H1 (cell line): ENCODE results near the gene ARF6. TPM values are rescaled to one million over a fixed set of nuclear protein-coding genes. Genes with fewer than 3 reads are reported as not detected.

Source experiments
- CTCF ChIA-PET: fragments of 300-600 bp; sonication (Branson Sonifier 250); formaldehyde crosslinking; loops from one replicate; lab custom pipeline; 2021; ENCODE audit not compliant: partially characterized antibody; lab: Charles Lee
- POLR2A ChIA-PET: fragments of 300-600 bp; sonication (Branson Sonifier 250); formaldehyde crosslinking; loops from one replicate; lab custom pipeline; 2021; ENCODE audit warnings: inconsistent platforms; ENCODE audit not compliant: partially characterized antibody; lab: Charles Lee
- DNase-seq, 2 experiments: peaks; one replicate each; pipeline versions ENCODE4 v3.0.0 to v3.0.0-alpha.2; 2010 to 2022; ENCODE audit warnings: low spot score in 2 of 2, low read depth in 1 of 2, mixed read lengths in 1 of 2
- FAIRE-seq: peaks from 2 replicates; lab custom pipeline; 2011; peaks lifted over from hg19 to GRCh38; lab: Jason Lieb, UNC
- H2AFZ ChIP-seq: 2 replicates; pipeline ENCODE4 v1.8.1; 2012; ENCODE audit warnings: low read length, inconsistent platforms
- H2AK5ac ChIP-seq: 2 replicates; pipeline ENCODE4 v1.6.1; 2013; ENCODE audit warnings: low read depth, low read length
- H2BK120ac ChIP-seq: replicated peaks from 2 replicates; pipeline ENCODE3; 2013; ENCODE audit warnings: low read depth, low read length, inconsistent platforms
- H2BK12ac ChIP-seq: 2 replicates; pipeline ENCODE4 v1.6.1; 2013; ENCODE audit warnings: low read depth, low read length
- H2BK15ac ChIP-seq: 2 replicates; pipeline ENCODE4 v1.6.1; 2013; ENCODE audit warnings: low read length
- H2BK20ac ChIP-seq: 2 replicates; pipeline ENCODE4 v1.6.1; 2013; ENCODE audit warnings: low read length
- H2BK5ac ChIP-seq: 2 replicates; pipeline ENCODE4 v1.6.1; 2013; ENCODE audit warnings: low read depth, low read length
- H3K14ac ChIP-seq: 2 replicates; pipeline ENCODE4 v1.6.1; 2013; ENCODE audit warnings: inconsistent platforms; ENCODE audit not compliant: insufficient read length
- H3K18ac ChIP-seq: 2 replicates; pipeline ENCODE4 v1.6.1; 2013; ENCODE audit warnings: low read length; ENCODE audit errors: extremely low read depth
- H3K23ac ChIP-seq: 2 replicates; pipeline ENCODE4 v1.6.1; 2013; ENCODE audit warnings: inconsistent platforms; ENCODE audit not compliant: insufficient read length
- H3K23me2 ChIP-seq: 2 replicates; pipeline ENCODE4 v1.6.1; 2013; ENCODE audit warnings: low read depth, low read length
- H3K27ac ChIP-seq: 2 replicates; pipeline ENCODE4 v1.6.1; 2011; ENCODE audit warnings: low read depth, low read length, inconsistent platforms
- H3K27me3 ChIP-seq, 4 experiments: replicated peaks in 1 of 4; 1 replicate in 1 of 4; 2 replicates in 3 of 4; pipeline versions ENCODE4 v1.6.1 to v1.8.1; 2011 to 2013; ENCODE audit warnings: low read length in 3 of 4, mild to moderate bottlenecking in 3 of 4, inconsistent platforms in 2 of 4, mixed read lengths in 2 of 4, moderate library complexity in 1 of 4; ENCODE audit not compliant: control insufficient read depth in 3 of 4, insufficient read depth in 3 of 4; ENCODE audit errors: extremely low read depth in 1 of 4
- H3K36me3 ChIP-seq, 4 experiments: 2 replicates each; pipeline versions ENCODE4 v1.6.1 to v1.8.1; 2011 to 2013; ENCODE audit warnings: mild to moderate bottlenecking in 4 of 4, low read length in 3 of 4, moderate library complexity in 2 of 4, control low read depth in 1 of 4, inconsistent platforms in 1 of 4; ENCODE audit not compliant: insufficient read depth in 4 of 4, control insufficient read depth in 2 of 4
- H3K4ac ChIP-seq: replicated peaks from 2 replicates; pipeline ENCODE3; 2013; ENCODE audit warnings: low read length, low read depth, mixed read lengths, inconsistent platforms; ENCODE audit not compliant: insufficient read length
- H3K4me1 ChIP-seq, 4 experiments: replicated peaks in 1 of 4; 1 replicate in 1 of 4; 2 replicates in 3 of 4; pipeline versions ENCODE4 v1.6.1 to v1.8.1; 2011 to 2013; ENCODE audit warnings: low read length in 3 of 4, inconsistent platforms in 2 of 4, mixed read lengths in 1 of 4; ENCODE audit not compliant: insufficient read depth in 4 of 4, control insufficient read depth in 3 of 4
- H3K4me2 ChIP-seq, 2 experiments: 2 replicates each; pipeline versions ENCODE4 v1.6.1 to v1.8.1; 2011 to 2013; ENCODE audit warnings: low read depth in 2 of 2, low read length in 2 of 2, control low read depth in 1 of 2, inconsistent platforms in 1 of 2, mild to moderate bottlenecking in 1 of 2; ENCODE audit not compliant: insufficient read depth in 1 of 2
- H3K4me3 ChIP-seq, 4 experiments: fragments of 200-600, 300-600 bp in 1 of 4; sonication (generic), shearing (Covaris generic), sonication (Bioruptor Twin) in 1 of 4; 2 replicates each; pipeline versions ENCODE4 v1.5.1 to v1.8.1; 2011 to 2016; ENCODE audit warnings: low read length in 4 of 4, low read depth in 3 of 4, control low read depth in 2 of 4, inconsistent platforms in 2 of 4, mild to moderate bottlenecking in 2 of 4, mixed read lengths in 1 of 4, moderate library complexity in 1 of 4; ENCODE audit not compliant: insufficient read depth in 2 of 4; ENCODE audit errors: extremely low read depth in 1 of 4
- H3K56ac ChIP-seq: replicated peaks from 2 replicates; pipeline ENCODE3; 2013; ENCODE audit warnings: low read depth, mild to moderate bottlenecking, mixed read lengths, low read length, inconsistent platforms; ENCODE audit not compliant: insufficient read length
- H3K79me1 ChIP-seq: 2 replicates; pipeline ENCODE4 v1.6.1; 2013; ENCODE audit warnings: low read depth, low read length, control low read depth
- H3K79me2 ChIP-seq, 2 experiments: 2 replicates each; pipeline versions ENCODE4 v1.6.1 to v1.8.1; 2012 to 2013; ENCODE audit warnings: low read length in 2 of 2, mild to moderate bottlenecking in 2 of 2, inconsistent platforms in 1 of 2; ENCODE audit not compliant: insufficient read depth in 2 of 2, control insufficient read depth in 1 of 2
- H3K9ac ChIP-seq, 4 experiments: replicated peaks in 1 of 4; 1 replicate in 1 of 4; 2 replicates in 3 of 4; pipeline versions ENCODE4 v1.6.1 to v1.8.1; 2011 to 2013; ENCODE audit warnings: low read depth in 3 of 4, low read length in 3 of 4, control low read depth in 2 of 4, mild to moderate bottlenecking in 2 of 4, moderate library complexity in 2 of 4, inconsistent platforms in 1 of 4; ENCODE audit errors: extremely low read depth in 1 of 4
- H3K9me3 ChIP-seq, 2 experiments: 2 replicates each; pipeline versions ENCODE4 v1.6.1 to v1.8.1; 2012 to 2013; ENCODE audit warnings: mild to moderate bottlenecking in 2 of 2, moderate library complexity in 2 of 2, control low read depth in 1 of 2, inconsistent platforms in 1 of 2, low read depth in 1 of 2, low read length in 1 of 2, mixed read lengths in 1 of 2; ENCODE audit not compliant: insufficient read depth in 2 of 2
- H4K20me1 ChIP-seq, 2 experiments: replicated peaks in 1 of 2; 2 replicates each; pipeline versions ENCODE3 to v1.8.1; 2011 to 2013; ENCODE audit warnings: inconsistent platforms in 2 of 2, low read length in 2 of 2, mild to moderate bottlenecking in 1 of 2; ENCODE audit not compliant: insufficient read depth in 2 of 2, control insufficient read depth in 1 of 2
- H4K5ac ChIP-seq: 2 replicates; pipeline ENCODE4 v1.6.1; 2013; ENCODE audit warnings: low read length, low read depth, mixed read lengths, inconsistent platforms; ENCODE audit not compliant: insufficient read length
- H4K8ac ChIP-seq: 2 replicates; pipeline ENCODE4 v1.8.0; 2013; ENCODE audit warnings: mild to moderate bottlenecking, moderate library complexity, low read length, inconsistent platforms; ENCODE audit not compliant: insufficient read depth; ENCODE audit errors: extremely low read depth
- H4K91ac ChIP-seq: replicated peaks from 2 replicates; pipeline ENCODE3; 2013; ENCODE audit warnings: low read length, mixed read lengths, inconsistent platforms; ENCODE audit not compliant: insufficient read length
- CHD2 ChIP-seq: IDR thresholded peaks from 2 replicates; pipeline ENCODE4 v1.6.1; 2012; ENCODE audit warnings: low read length, improper control_type of control experiment
- KDM5A ChIP-seq: fragments of 200-600 bp; IDR thresholded peaks from 2 replicates; pipeline ENCODE4 v1.7.1; 2012; ENCODE audit warnings: mild to moderate bottlenecking, low read length, inconsistent platforms, mixed read lengths
- RNF2 ChIP-seq: fragments of 200-900, 300-1000 bp; sonication (generic); IDR thresholded peaks from 2 replicates; pipeline ENCODE4 v1.7.1; 2016; ENCODE audit warnings: borderline replicate concordance, low read depth, mild to moderate bottlenecking, antibody characterized with exemption, low read length; ENCODE audit not compliant: poor library complexity, severe bottlenecking; ENCODE audit errors: missing control alignments
- SIN3A ChIP-seq, 2 experiments: IDR thresholded peaks in 1 of 2; conservative IDR thresholded peaks in 1 of 2; 2 replicates each; pipeline ENCODE4 v1.6.1; 2011 to 2012; ENCODE audit warnings: low read length in 2 of 2, improper control_type of control experiment in 1 of 2, low read depth in 1 of 2, mild to moderate bottlenecking in 1 of 2
- SUZ12 ChIP-seq: fragments of 200-600 bp; sonication (generic); IDR thresholded peaks from 2 replicates; pipeline ENCODE4 v1.6.1; 2012; ENCODE audit warnings: mild to moderate bottlenecking, inconsistent platforms, low read length, moderate library complexity, mixed read lengths
- WGBS, 2 experiments: shearing (Covaris generic) in 1 of 2; methylation state at CpG; one replicate each; pipeline versions ENCODE4 v1.1.6 to v1.1.7; 2013 to 2015; ENCODE audit warnings: low lambda C conversion rate in 2 of 2, mixed read lengths in 2 of 2, inconsistent platforms in 1 of 2, low coverage in 1 of 2, missing lambda C conversion rate in 1 of 2; ENCODE audit not compliant: insufficient replicate concordance in 2 of 2, insufficient coverage in 1 of 2, insufficient read length in 1 of 2; ENCODE audit errors: extremely low coverage in 1 of 2, missing lambda C conversion rate in 1 of 2; 5-methylcytosine and 5-hydroxymethylcytosine counted together
- polyA plus RNA-seq, 7 experiments: library from polyadenylated mRNA; depleted of rRNA in 3 of 7; stranded (reverse) in 5 of 7; unstranded in 2 of 7; fragments of >200 nt in 5 of 7; fragments of 200-250 nt in 2 of 7; gene quantifications; 1 replicate in 5 of 7; 2 replicates in 1 of 7; 4 replicates in 1 of 7; pipeline versions ENCODE4 v1.2.1 to v1.2.3, GENCODE V29; 2011 to 2013; ENCODE audit warnings: missing spikeins in 2 of 7, mixed read lengths in 2 of 7
- total RNA-seq: library from RNA; stranded (reverse); fragmentation: NEBNext Ultra II Directional; extraction: Animal tissue kit (Norgen Biotek cat#: 25700); gene quantifications from 2 replicates; pipeline ENCODE4 v1.2.1, GENCODE V29; 2021

The ARF6 gene
- total and polyA plus RNA-seq, 2 of the 8 experiments (the other 6 are each of a cell fraction or from before 2014, with no cell fraction given): 17.2 to 56.7 TPM

GRCh38 chr14:49898485-49898884 is 5.6 kb downstream of the ARF6 start:
- Histone ChIP-seq H2BK5ac (no peak overlapping the region), H3K23ac (no peak overlapping the region), H4K91ac (no peak overlapping the region), H2BK12ac (no peak overlapping the region), H3K36me3 (peaks cover 0 to 17% (median 0%) of the 10 kb centered on the region in 4 experiments; a peak in 1 of 8 replicates), H3K4me1 (no peaks in the 10 kb centered on the region; a peak in 1 of 7 replicates), H3K27me3 (no peaks in the 10 kb centered on the region), H3K4ac (no peak overlapping the region), H3K56ac (no peak overlapping the region), H3K23me2 (peaks cover 3% of the 10 kb centered on the region; the same call in 1 of the 2 replicates), H2AFZ (no peak overlapping the region), H2BK20ac (no peak overlapping the region), H4K20me1 (peaks cover 5 to 14% of the 10 kb centered on the region in 2 experiments), H4K8ac (no peak overlapping the region), H2BK120ac (no peak overlapping the region), H3K9me3 (no peaks in the 10 kb centered on the region), H2BK15ac (no peak overlapping the region), H3K9ac (no peak overlapping the region), H3K4me2 (no peak overlapping the region), H2AK5ac (no peak overlapping the region), H4K5ac (no peak overlapping the region), H3K4me3 (no peak overlapping the region), H3K79me2 (peaks cover 7 to 45% of the 10 kb centered on the region in 2 experiments), H3K18ac (no peak overlapping the region), H3K27ac (no peak overlapping the region), H3K14ac (no peak overlapping the region), H3K79me1 (no peaks in the 10 kb centered on the region)
- FAIRE-seq: no peak
- POLR2A ChIA-PET: interaction anchor here (2.1 kb wide), 1 partner anchor 37 kb away, joined by 6 read pairs; no protein-coding TSS in a partner anchor
- CTCF ChIA-PET: interaction anchor here (0.6 kb wide), 1 partner anchor 232 kb away, joined by 5 read pairs; no protein-coding TSS in a partner anchor
- WGBS, 2 experiments: 92% methylated on average over 2 of the region's 2 CpGs; no CpG with 5 or more reads in 1 of the 2 experiments
- DNase-seq: no peak
- TF ChIP-seq RNF2 (no peak), SUZ12 (no peak), KDM5A (no peak), CHD2 (no peak), SIN3A (conservative IDR thresholded peaks at IDR 0.05 in 1 of 2, IDR thresholded peaks at IDR 0.05 in 1 of 2; ENCODE audit: low read depth in 1 of 2, low read length in 2 of 2) (no peak)
- TF ChIP-seq, all 59 proteins: peak for 0
